H1 (cell line): ENCODE data around the gene TNS4. TPM values are rescaled to one million over a fixed set of nuclear protein-coding genes. Genes with fewer than 3 reads are reported as not detected.

Experiments used
- CTCF ChIA-PET: fragments of 300-600 bp; sonication (Branson Sonifier 250); formaldehyde crosslinking; loops from one replicate; lab custom pipeline; 2021; ENCODE audit not compliant: partially characterized antibody; lab: Charles Lee
- POLR2A ChIA-PET: fragments of 300-600 bp; sonication (Branson Sonifier 250); formaldehyde crosslinking; loops from one replicate; lab custom pipeline; 2021; ENCODE audit warnings: inconsistent platforms; ENCODE audit not compliant: partially characterized antibody; lab: Charles Lee
- DNase-seq, 2 experiments: peaks; one replicate each; pipeline versions ENCODE4 v3.0.0 to v3.0.0-alpha.2; 2010 to 2022; ENCODE audit warnings: low spot score in 2 of 2, low read depth in 1 of 2, mixed read lengths in 1 of 2
- FAIRE-seq: peaks from 2 replicates; lab custom pipeline; 2011; peaks lifted over from hg19 to GRCh38; lab: Jason Lieb, UNC
- H2AFZ ChIP-seq: 2 replicates; pipeline ENCODE4 v1.8.1; 2012; ENCODE audit warnings: low read length, inconsistent platforms
- H2AK5ac ChIP-seq: 2 replicates; pipeline ENCODE4 v1.6.1; 2013; ENCODE audit warnings: low read depth, low read length
- H2BK120ac ChIP-seq: replicated peaks from 2 replicates; pipeline ENCODE3; 2013; ENCODE audit warnings: low read depth, low read length, inconsistent platforms
- H2BK12ac ChIP-seq: 2 replicates; pipeline ENCODE4 v1.6.1; 2013; ENCODE audit warnings: low read depth, low read length
- H2BK15ac ChIP-seq: 2 replicates; pipeline ENCODE4 v1.6.1; 2013; ENCODE audit warnings: low read length
- H2BK20ac ChIP-seq: 2 replicates; pipeline ENCODE4 v1.6.1; 2013; ENCODE audit warnings: low read length
- H2BK5ac ChIP-seq: 2 replicates; pipeline ENCODE4 v1.6.1; 2013; ENCODE audit warnings: low read depth, low read length
- H3K14ac ChIP-seq: 2 replicates; pipeline ENCODE4 v1.6.1; 2013; ENCODE audit warnings: inconsistent platforms; ENCODE audit not compliant: insufficient read length
- H3K18ac ChIP-seq: 2 replicates; pipeline ENCODE4 v1.6.1; 2013; ENCODE audit warnings: low read length; ENCODE audit errors: extremely low read depth
- H3K23ac ChIP-seq: 2 replicates; pipeline ENCODE4 v1.6.1; 2013; ENCODE audit warnings: inconsistent platforms; ENCODE audit not compliant: insufficient read length
- H3K23me2 ChIP-seq: 2 replicates; pipeline ENCODE4 v1.6.1; 2013; ENCODE audit warnings: low read depth, low read length
- H3K27ac ChIP-seq: 2 replicates; pipeline ENCODE4 v1.6.1; 2011; ENCODE audit warnings: low read depth, low read length, inconsistent platforms
- H3K27me3 ChIP-seq, 4 experiments: replicated peaks in 1 of 4; 1 replicate in 1 of 4; 2 replicates in 3 of 4; pipeline versions ENCODE4 v1.6.1 to v1.8.1; 2011 to 2013; ENCODE audit warnings: low read length in 3 of 4, mild to moderate bottlenecking in 3 of 4, inconsistent platforms in 2 of 4, mixed read lengths in 2 of 4, moderate library complexity in 1 of 4; ENCODE audit not compliant: control insufficient read depth in 3 of 4, insufficient read depth in 3 of 4; ENCODE audit errors: extremely low read depth in 1 of 4
- H3K36me3 ChIP-seq, 4 experiments: 2 replicates each; pipeline versions ENCODE4 v1.6.1 to v1.8.1; 2011 to 2013; ENCODE audit warnings: mild to moderate bottlenecking in 4 of 4, low read length in 3 of 4, moderate library complexity in 2 of 4, control low read depth in 1 of 4, inconsistent platforms in 1 of 4; ENCODE audit not compliant: insufficient read depth in 4 of 4, control insufficient read depth in 2 of 4
- H3K4ac ChIP-seq: replicated peaks from 2 replicates; pipeline ENCODE3; 2013; ENCODE audit warnings: low read length, low read depth, mixed read lengths, inconsistent platforms; ENCODE audit not compliant: insufficient read length
- H3K4me1 ChIP-seq, 4 experiments: replicated peaks in 1 of 4; 1 replicate in 1 of 4; 2 replicates in 3 of 4; pipeline versions ENCODE4 v1.6.1 to v1.8.1; 2011 to 2013; ENCODE audit warnings: low read length in 3 of 4, inconsistent platforms in 2 of 4, mixed read lengths in 1 of 4; ENCODE audit not compliant: insufficient read depth in 4 of 4, control insufficient read depth in 3 of 4
- H3K4me2 ChIP-seq, 2 experiments: 2 replicates each; pipeline versions ENCODE4 v1.6.1 to v1.8.1; 2011 to 2013; ENCODE audit warnings: low read depth in 2 of 2, low read length in 2 of 2, control low read depth in 1 of 2, inconsistent platforms in 1 of 2, mild to moderate bottlenecking in 1 of 2; ENCODE audit not compliant: insufficient read depth in 1 of 2
- H3K4me3 ChIP-seq, 4 experiments: fragments of 200-600, 300-600 bp in 1 of 4; sonication (generic), shearing (Covaris generic), sonication (Bioruptor Twin) in 1 of 4; 2 replicates each; pipeline versions ENCODE4 v1.5.1 to v1.8.1; 2011 to 2016; ENCODE audit warnings: low read length in 4 of 4, low read depth in 3 of 4, control low read depth in 2 of 4, inconsistent platforms in 2 of 4, mild to moderate bottlenecking in 2 of 4, mixed read lengths in 1 of 4, moderate library complexity in 1 of 4; ENCODE audit not compliant: insufficient read depth in 2 of 4; ENCODE audit errors: extremely low read depth in 1 of 4
- H3K56ac ChIP-seq: replicated peaks from 2 replicates; pipeline ENCODE3; 2013; ENCODE audit warnings: low read depth, mild to moderate bottlenecking, mixed read lengths, low read length, inconsistent platforms; ENCODE audit not compliant: insufficient read length
- H3K79me1 ChIP-seq: 2 replicates; pipeline ENCODE4 v1.6.1; 2013; ENCODE audit warnings: low read depth, low read length, control low read depth
- H3K79me2 ChIP-seq, 2 experiments: 2 replicates each; pipeline versions ENCODE4 v1.6.1 to v1.8.1; 2012 to 2013; ENCODE audit warnings: low read length in 2 of 2, mild to moderate bottlenecking in 2 of 2, inconsistent platforms in 1 of 2; ENCODE audit not compliant: insufficient read depth in 2 of 2, control insufficient read depth in 1 of 2
- H3K9ac ChIP-seq, 4 experiments: replicated peaks in 1 of 4; 1 replicate in 1 of 4; 2 replicates in 3 of 4; pipeline versions ENCODE4 v1.6.1 to v1.8.1; 2011 to 2013; ENCODE audit warnings: low read depth in 3 of 4, low read length in 3 of 4, control low read depth in 2 of 4, mild to moderate bottlenecking in 2 of 4, moderate library complexity in 2 of 4, inconsistent platforms in 1 of 4; ENCODE audit errors: extremely low read depth in 1 of 4
- H3K9me3 ChIP-seq, 2 experiments: 2 replicates each; pipeline versions ENCODE4 v1.6.1 to v1.8.1; 2012 to 2013; ENCODE audit warnings: mild to moderate bottlenecking in 2 of 2, moderate library complexity in 2 of 2, control low read depth in 1 of 2, inconsistent platforms in 1 of 2, low read depth in 1 of 2, low read length in 1 of 2, mixed read lengths in 1 of 2; ENCODE audit not compliant: insufficient read depth in 2 of 2
- H4K20me1 ChIP-seq, 2 experiments: replicated peaks in 1 of 2; 2 replicates each; pipeline versions ENCODE3 to v1.8.1; 2011 to 2013; ENCODE audit warnings: inconsistent platforms in 2 of 2, low read length in 2 of 2, mild to moderate bottlenecking in 1 of 2; ENCODE audit not compliant: insufficient read depth in 2 of 2, control insufficient read depth in 1 of 2
- H4K5ac ChIP-seq: 2 replicates; pipeline ENCODE4 v1.6.1; 2013; ENCODE audit warnings: low read length, low read depth, mixed read lengths, inconsistent platforms; ENCODE audit not compliant: insufficient read length
- H4K8ac ChIP-seq: 2 replicates; pipeline ENCODE4 v1.8.0; 2013; ENCODE audit warnings: mild to moderate bottlenecking, moderate library complexity, low read length, inconsistent platforms; ENCODE audit not compliant: insufficient read depth; ENCODE audit errors: extremely low read depth
- H4K91ac ChIP-seq: replicated peaks from 2 replicates; pipeline ENCODE3; 2013; ENCODE audit warnings: low read length, mixed read lengths, inconsistent platforms; ENCODE audit not compliant: insufficient read length
- ASH2L ChIP-seq: fragments of 200-600, 300-600 bp; sonication (generic); IDR thresholded peaks from one replicate; pipeline ENCODE4 v1.7.1; 2017; ENCODE audit warnings: low read length
- BACH1 ChIP-seq: IDR thresholded peaks from 2 replicates; pipeline ENCODE4 v1.6.1; 2012; ENCODE audit warnings: low read length, improper control_type of control experiment
- E2F6 ChIP-seq: IDR thresholded peaks from 2 replicates; pipeline ENCODE4 v1.6.1; 2012; ENCODE audit warnings: inconsistent platforms
- EGR1 ChIP-seq: IDR thresholded peaks from 2 replicates; pipeline ENCODE4 v1.6.1; 2011; ENCODE audit warnings: low read depth, low read length, borderline replicate concordance
- JUND ChIP-seq: IDR thresholded peaks from 2 replicates; pipeline ENCODE4 v1.6.1; 2011; ENCODE audit warnings: mild to moderate bottlenecking, improper control_type of control experiment, low read length
- KDM5A ChIP-seq: fragments of 200-600 bp; IDR thresholded peaks from 2 replicates; pipeline ENCODE4 v1.7.1; 2012; ENCODE audit warnings: mild to moderate bottlenecking, low read length, inconsistent platforms, mixed read lengths
- POLR2A ChIP-seq, 2 experiments: IDR thresholded peaks; 1 replicate in 1 of 2; 2 replicates in 1 of 2; pipeline ENCODE4 v1.6.1; 2011; ENCODE audit warnings: low read depth in 2 of 2, low read length in 2 of 2, mild to moderate bottlenecking in 2 of 2; ENCODE audit errors: control extremely low read depth in 1 of 2
- POU5F1 ChIP-seq: IDR thresholded peaks from 2 replicates; pipeline ENCODE4 v1.6.1; 2011; ENCODE audit warnings: low read depth, mild to moderate bottlenecking, low read length, moderate library complexity
- RNF2 ChIP-seq: fragments of 200-900, 300-1000 bp; sonication (generic); IDR thresholded peaks from 2 replicates; pipeline ENCODE4 v1.7.1; 2016; ENCODE audit warnings: borderline replicate concordance, low read depth, mild to moderate bottlenecking, antibody characterized with exemption, low read length; ENCODE audit not compliant: poor library complexity, severe bottlenecking; ENCODE audit errors: missing control alignments
- SIN3A ChIP-seq, 2 experiments: IDR thresholded peaks in 1 of 2; conservative IDR thresholded peaks in 1 of 2; 2 replicates each; pipeline ENCODE4 v1.6.1; 2011 to 2012; ENCODE audit warnings: low read length in 2 of 2, improper control_type of control experiment in 1 of 2, low read depth in 1 of 2, mild to moderate bottlenecking in 1 of 2
- SIRT6 ChIP-seq: IDR thresholded peaks from one replicate; pipeline ENCODE4 v1.7.1; 2012; ENCODE audit warnings: low read length, inconsistent platforms
- SRF ChIP-seq: IDR thresholded peaks from 2 replicates; pipeline ENCODE4 v1.6.1; 2011; ENCODE audit warnings: mild to moderate bottlenecking, low read depth, low read length, moderate library complexity
- ZNF274 ChIP-seq: IDR thresholded peaks from 2 replicates; pipeline ENCODE4 v1.7.0; 2012; ENCODE audit warnings: low read length, borderline replicate concordance; ENCODE audit errors: extremely low read depth
- WGBS, 2 experiments: shearing (Covaris generic) in 1 of 2; methylation state at CpG; one replicate each; pipeline versions ENCODE4 v1.1.6 to v1.1.7; 2013 to 2015; ENCODE audit warnings: low lambda C conversion rate in 2 of 2, mixed read lengths in 2 of 2, inconsistent platforms in 1 of 2, low coverage in 1 of 2, missing lambda C conversion rate in 1 of 2; ENCODE audit not compliant: insufficient replicate concordance in 2 of 2, insufficient coverage in 1 of 2, insufficient read length in 1 of 2; ENCODE audit errors: extremely low coverage in 1 of 2, missing lambda C conversion rate in 1 of 2; 5-methylcytosine and 5-hydroxymethylcytosine counted together
- polyA plus RNA-seq, 7 experiments: library from polyadenylated mRNA; depleted of rRNA in 3 of 7; stranded (reverse) in 5 of 7; unstranded in 2 of 7; fragments of >200 nt in 5 of 7; fragments of 200-250 nt in 2 of 7; gene quantifications; 1 replicate in 5 of 7; 2 replicates in 1 of 7; 4 replicates in 1 of 7; pipeline versions ENCODE4 v1.2.1 to v1.2.3, GENCODE V29; 2011 to 2013; ENCODE audit warnings: missing spikeins in 2 of 7, mixed read lengths in 2 of 7
- total RNA-seq: library from RNA; stranded (reverse); fragmentation: NEBNext Ultra II Directional; extraction: Animal tissue kit (Norgen Biotek cat#: 25700); gene quantifications from 2 replicates; pipeline ENCODE4 v1.2.1, GENCODE V29; 2021

The TNS4 gene
- total and polyA plus RNA-seq, 2 of the 8 experiments (the other 6 are each of a cell fraction or from before 2014, with no cell fraction given): 0.20 to 0.21 TPM

- no peak overlapping the region for H3K23ac ChIP-seq
- H4K8ac ChIP-seq: no peak overlapping the region
- no peak overlapping the region for H2BK120ac ChIP-seq
- ChIA-PET POLR2A (interaction anchor here (1.0 kb wide), 1 partner anchor 74 kb away, joined by 3 read pairs; no protein-coding TSS in a partner anchor), CTCF (interaction anchor here (1.1 to 5.0 kb wide), 6 partner anchors 9 to 69 kb away, joined by 3 to 52 read pairs (median 4); no protein-coding TSS in a partner anchor)
- H4K91ac ChIP-seq: no peak overlapping the region
- H3K79me2 ChIP-seq: no peaks in the 10 kb centered on the region
- H4K5ac ChIP-seq: no peak overlapping the region
- H3K56ac ChIP-seq: no peak overlapping the region
- H2AFZ ChIP-seq: no peak overlapping the region
- H3K27ac ChIP-seq: no peak overlapping the region
- peaks cover 0 to 26% (median 12%) of the 10 kb centered on the region in 4 experiments; a peak in 6 of 7 replicates for H3K4me1 ChIP-seq
- H3K14ac ChIP-seq: no peak overlapping the region
- no peak overlapping the region for H3K18ac ChIP-seq
- no peak overlapping the region for H3K4me3 ChIP-seq
- no peak overlapping the region for H2BK15ac ChIP-seq
- H3K79me1 ChIP-seq: no peaks in the 10 kb centered on the region
- H3K4ac ChIP-seq: no peak overlapping the region
- no peaks in the 10 kb centered on the region; a peak in 2 of 7 replicates for H3K27me3 ChIP-seq
- H4K20me1 ChIP-seq: no peaks in the 10 kb centered on the region
- no peaks in the 10 kb centered on the region for H3K9me3 ChIP-seq
- no peaks in the 10 kb centered on the region; the same call in 1 of the 2 replicates for H3K23me2 ChIP-seq
- H2BK5ac ChIP-seq: no peak overlapping the region
- H3K36me3 ChIP-seq: no peaks in the 10 kb centered on the region
- no peak overlapping the region for H3K4me2 ChIP-seq
- no peak overlapping the region for H2BK12ac ChIP-seq
- no peak overlapping the region for H3K9ac ChIP-seq
- no peak overlapping the region for H2AK5ac ChIP-seq
- 87% methylated on average over 7 of the region's 7 CpGs; no CpG with 5 or more reads in 1 of the 2 experiments for WGBS, 2 experiments
- no peak for FAIRE-seq
- H2BK20ac ChIP-seq: no peak overlapping the region
- DNase-seq: no peak
- TF ChIP-seq SIN3A (conservative IDR thresholded peaks at IDR 0.05 in 1 of 2, IDR thresholded peaks at IDR 0.05 in 1 of 2; ENCODE audit: low read depth in 1 of 2, low read length in 2 of 2) (no peak), RNF2 (no peak), KDM5A (no peak), JUND (no peak), ASH2L (no peak), EGR1 (no peak), BACH1 (no peak), ZNF274 (no peak), SRF (no peak), SIRT6 (no peak), POU5F1 (no peak), E2F6 (no peak), POLR2A (IDR thresholded peaks at IDR 0.05; ENCODE audit: control extremely low read depth in 1 of 2, low read depth in 2 of 2, low read length in 2 of 2) (no peak)
Observed at GRCh38 chr17:40484973-40485530, 16.4 kb downstream of the TNS4 start.
